HG02870 (cell line): ENCODE results near the gene LAMC1.

Experiments used
- ATAC-seq: cut with Tn5 transposase; IDR thresholded peaks from one replicate; pipeline ENCODE4 v1.9.1; 2021; ENCODE audit warnings: mild to moderate bottlenecking, moderate library complexity; ENCODE audit not compliant: unreplicated experiment

LAMC1 gene

DNA sequence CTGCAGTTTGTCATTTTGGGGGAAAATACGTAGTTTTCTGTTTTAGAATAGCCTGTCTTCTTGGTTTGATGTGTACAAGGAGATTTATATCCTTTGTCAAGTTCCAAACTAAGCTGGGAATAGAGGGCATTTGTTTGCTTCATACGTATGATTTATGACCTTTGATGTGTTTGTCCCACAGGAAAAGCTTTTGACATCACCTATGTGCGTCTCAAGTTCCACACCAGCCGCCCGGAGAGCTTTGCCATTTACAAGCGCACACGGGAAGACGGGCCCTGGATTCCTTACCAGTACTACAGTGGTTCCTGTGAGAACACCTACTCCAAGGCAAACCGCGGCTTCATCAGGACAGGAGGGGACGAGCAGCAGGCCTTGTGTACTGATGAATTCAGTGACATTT is 79.9 kb downstream of the LAMC1 start:
- ATAC-seq: no peak

GRCh38 chr1:183103577-183103976 is 80.4 kb downstream of the LAMC1 start:
- no peak for ATAC-seq

- ATAC-seq: no peak
These were observed 82.2 kb downstream of the LAMC1 start for GRCh38 chr1:183105449-183105848.

DNA sequence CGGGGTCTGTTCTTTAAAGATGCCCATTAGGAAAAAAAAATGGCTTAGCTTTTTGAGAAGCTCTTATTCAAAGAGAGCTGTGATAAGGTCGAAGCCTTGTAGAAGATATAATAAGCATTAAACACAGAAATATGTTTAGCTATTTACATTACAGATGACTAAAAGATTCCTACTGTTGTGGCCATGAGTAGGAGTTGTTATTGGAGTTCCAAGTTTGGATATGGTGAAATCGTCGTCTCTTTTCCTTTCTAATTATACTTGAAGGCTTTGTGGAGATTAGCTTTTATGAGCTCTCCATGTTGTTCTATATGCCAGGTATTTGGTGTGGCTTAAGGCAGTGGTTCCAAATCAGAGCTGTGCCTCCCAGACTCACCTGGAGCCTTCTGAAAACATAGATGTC is 82.9 kb downstream of the LAMC1 start:
- ATAC-seq: no peak

GRCh38 chr1:183106746-183107145 is 83.5 kb downstream of the LAMC1 start:
- ATAC-seq: no peak

DNA sequence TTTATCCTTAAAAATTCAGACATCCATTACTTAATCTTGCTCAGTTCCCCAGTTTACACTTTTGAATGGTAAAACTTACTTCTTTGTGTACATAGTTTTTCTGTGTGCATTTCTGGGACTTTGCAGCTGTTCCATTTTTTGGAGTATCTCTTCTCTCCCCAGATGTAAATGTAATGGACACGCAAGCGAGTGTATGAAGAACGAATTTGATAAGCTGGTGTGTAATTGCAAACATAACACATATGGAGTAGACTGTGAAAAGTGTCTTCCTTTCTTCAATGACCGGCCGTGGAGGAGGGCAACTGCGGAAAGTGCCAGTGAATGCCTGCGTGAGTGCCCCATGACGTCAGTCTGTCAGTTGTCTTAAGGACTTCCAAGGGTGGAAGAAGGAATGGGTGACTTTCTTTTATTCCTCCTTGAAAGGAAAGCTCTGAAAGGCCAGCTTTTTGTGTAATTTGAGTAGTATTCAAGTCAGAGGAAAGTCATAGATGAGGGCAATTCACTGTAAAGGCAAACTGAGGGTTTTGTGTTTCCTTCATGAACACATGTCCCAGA is 87.2 kb downstream of the LAMC1 start:
- ATAC-seq: no peak

- ATAC-seq: no peak
These were observed 91.2 kb downstream of the LAMC1 start for GRCh38 chr1:183114441-183114840.

GRCh38 chr1:183116416-183116815 is 93.2 kb downstream of the LAMC1 start:
- no peak for ATAC-seq

- ATAC-seq: no peak
These were observed 98.4 kb downstream of the LAMC1 start for GRCh38 chr1:183121609-183122008.

- ATAC-seq: no peak
These were observed 101.0 kb downstream of the LAMC1 start for GRCh38 chr1:183124259-183124658.

- ATAC-seq: no peak
These were observed 102.2 kb downstream of the LAMC1 start for GRCh38 chr1:183125279-183125999.

DNA sequence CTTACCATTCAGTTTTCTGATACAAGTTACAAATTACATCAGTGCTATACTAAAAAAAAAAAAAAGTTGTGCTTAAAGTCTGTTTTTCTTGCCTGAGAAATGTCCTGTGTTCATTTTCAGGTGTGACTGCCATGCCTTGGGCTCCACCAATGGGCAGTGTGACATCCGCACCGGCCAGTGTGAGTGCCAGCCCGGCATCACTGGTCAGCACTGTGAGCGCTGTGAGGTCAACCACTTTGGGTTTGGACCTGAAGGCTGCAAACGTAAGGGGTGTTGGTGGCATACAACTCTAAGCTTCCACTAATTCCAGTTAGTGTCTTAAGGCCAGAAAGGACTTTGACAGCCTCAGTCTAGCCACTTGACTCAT is 102.8 kb downstream of the LAMC1 start:
- no peak for ATAC-seq

GRCh38 chr1:183126528-183126927 is 103.3 kb downstream of the LAMC1 start:
- ATAC-seq: no peak

GRCh38 chr1:183129921-183130690 is 106.9 kb downstream of the LAMC1 start:
- no peak for ATAC-seq

GRCh38 chr1:183131166-183131565 is 107.9 kb downstream of the LAMC1 start:
- ATAC-seq: no peak

DNA sequence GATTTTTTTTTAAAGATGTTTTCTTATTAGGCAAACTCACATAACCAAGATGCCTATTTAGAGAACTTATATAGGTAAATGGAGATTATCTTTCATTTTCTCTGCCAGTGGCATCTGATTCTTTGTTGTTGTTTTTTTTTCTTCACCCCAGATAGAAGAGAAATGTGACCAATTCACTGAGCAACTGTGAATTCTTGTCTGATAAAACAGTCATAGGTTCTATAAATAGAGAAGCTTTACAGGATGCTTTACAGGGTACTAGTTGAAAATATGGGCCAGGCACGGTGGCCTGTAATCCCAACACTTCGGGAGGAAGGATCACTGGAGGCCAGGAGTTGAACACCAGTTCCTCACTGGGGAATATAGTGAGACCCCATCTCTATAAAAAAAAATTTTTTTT is 112.1 kb downstream of the LAMC1 start:
- ATAC-seq: no peak

GRCh38 chr1:183137782-183138181 is 114.6 kb downstream of the LAMC1 start:
- no peak for ATAC-seq

DNA sequence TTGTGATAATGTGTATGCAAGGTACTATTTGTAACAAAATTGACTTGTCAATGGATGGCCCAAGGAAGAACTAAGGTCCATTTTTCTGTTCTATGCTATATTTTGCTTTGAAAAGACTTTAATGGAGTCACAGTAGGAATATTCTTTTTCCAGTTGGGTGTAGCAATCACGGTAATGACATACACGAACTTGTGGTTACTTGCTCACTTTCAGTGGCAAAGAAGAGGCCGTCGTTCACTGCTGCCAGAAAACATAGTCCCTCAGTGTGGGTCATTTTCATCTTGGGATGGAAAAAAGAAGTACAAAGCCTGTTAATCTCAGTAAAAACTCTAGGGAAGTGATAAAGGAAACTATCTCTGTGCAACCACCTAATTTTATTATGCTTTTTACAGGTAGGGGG is 115.1 kb downstream of the LAMC1 start:
- ATAC-seq: no peak

DNA sequence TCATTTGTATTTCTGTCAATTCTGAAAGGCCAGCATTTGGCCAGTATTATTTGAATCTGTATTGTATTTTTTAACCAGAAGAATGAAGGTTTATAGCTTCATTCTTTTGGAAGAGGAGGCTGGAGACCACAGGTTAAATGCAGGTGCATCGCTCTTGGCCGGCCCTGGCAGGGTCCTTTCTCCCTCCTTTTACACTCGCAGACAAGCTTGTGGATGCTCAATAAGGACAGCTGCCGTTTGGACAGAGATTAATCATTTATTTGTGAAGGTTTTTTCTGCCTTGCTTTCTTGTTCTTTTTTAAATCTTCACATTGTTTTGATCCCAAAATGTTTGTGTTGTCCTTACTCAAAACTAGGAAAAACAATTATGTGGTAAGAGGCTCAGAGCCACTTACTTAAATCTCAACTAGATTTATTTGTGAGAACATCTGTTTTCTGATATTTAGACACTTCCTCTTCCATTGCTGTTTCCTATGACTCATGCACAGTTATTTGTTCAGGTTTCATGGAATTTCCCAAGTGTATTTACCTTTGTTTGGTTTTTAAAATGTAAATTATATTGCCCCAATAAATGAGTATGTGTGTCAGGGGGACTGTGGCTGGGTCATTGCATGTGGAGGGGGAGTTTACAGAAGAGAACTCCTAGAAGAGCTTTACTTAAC is 116.2 kb downstream of the LAMC1 start:
- no peak for ATAC-seq

DNA sequence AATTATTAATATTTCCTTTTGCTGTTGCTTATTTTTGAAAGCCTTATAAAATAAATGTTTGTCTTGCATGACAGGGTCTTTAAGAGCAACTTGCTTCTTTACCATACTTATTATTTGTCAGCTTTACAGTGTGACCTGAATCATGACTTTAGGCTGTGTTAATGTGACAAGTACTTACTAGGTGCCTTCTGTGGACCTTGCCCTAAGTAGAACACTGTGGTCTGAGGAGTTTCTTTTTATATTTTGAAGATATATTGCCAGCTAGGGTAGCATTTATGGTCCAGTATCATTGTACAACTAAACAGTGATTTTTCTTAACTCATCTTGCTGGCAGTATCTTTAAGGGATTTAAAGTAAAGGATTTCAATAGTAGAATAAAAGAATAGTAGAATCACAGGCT is 117.4 kb downstream of the LAMC1 start:
- ATAC-seq: no peak

GRCh38 chr1:183142171-183142570 is 119.0 kb downstream of the LAMC1 start:
- ATAC-seq: no peak
